Tibial nerve (tissue), 4 donors: ENCODE results near the gene OAS3. TPM values are rescaled to one million over a fixed set of nuclear protein-coding genes. Genes with fewer than 3 reads are reported as not detected.

Source experiments
- DNase-seq, 2 donors: peaks; one replicate each; pipeline ENCODE4 v3.0.0-alpha.2; 2019; ENCODE audit warnings: low spot score in 2 of 2
- H3K27ac ChIP-seq, 4 donors: fragments of 200-600 bp; sonication (generic) in 3 of 4; one replicate each; pipeline ENCODE4 v1.5.1; 2017 to 2019; ENCODE audit warnings: mild to moderate bottlenecking in 1 of 4
- H3K27me3 ChIP-seq, 2 donors: fragments of 200-600 bp; sonication (generic) in 1 of 2; one replicate each; pipeline versions ENCODE4 v1.5.1 to v1.6.0; 2017 to 2019
- H3K36me3 ChIP-seq, 3 donors: fragments of 200-600 bp; sonication (generic); one replicate each; pipeline ENCODE4 v1.5.1; 2018 to 2019
- H3K4me1 ChIP-seq, 4 donors: fragments of 200-600 bp; sonication (generic) in 3 of 4; one replicate each; pipeline ENCODE4 v1.5.1; 2017 to 2019
- H3K4me3 ChIP-seq, 4 donors: fragments of 200-600 bp; sonication (generic) in 3 of 4; one replicate each; pipeline ENCODE4 v1.5.1; 2017 to 2019; ENCODE audit warnings: mild to moderate bottlenecking in 1 of 4, moderate library complexity in 1 of 4
- H3K9me3 ChIP-seq, 4 donors: fragments of 200-600 bp; sonication (generic) in 3 of 4; one replicate each; pipeline ENCODE4 v1.5.1; 2017 to 2019
- EP300 ChIP-seq, 2 donors: sonication (generic); formaldehyde crosslinking; IDR thresholded peaks; one replicate each; pipeline ENCODE4 v1.6.1; 2017; ENCODE audit warnings: antibody characterized with exemption in 2 of 2, mild to moderate bottlenecking in 1 of 2
- POLR2A ChIP-seq, 2 donors: fragments of 450-650 bp; IDR thresholded peaks; one replicate each; pipeline ENCODE4 v1.6.1; 2017; ENCODE audit warnings: antibody characterized with exemption in 2 of 2, mild to moderate bottlenecking in 2 of 2, moderate library complexity in 2 of 2
- WGBS, 2 donors: methylation state at CpG; one replicate each; pipeline ENCODE4 v1.1.5; 2018; 5-methylcytosine and 5-hydroxymethylcytosine counted together
- total RNA-seq, 4 donors: library from RNA; depleted of rRNA; stranded (reverse); fragments of >200 nt; gene quantifications; one replicate each; pipeline ENCODE4 v1.1.0, GENCODE V29; 2016
- TF ChIP-seq, protein P1 (sequence below), 5 experiments: fragments of 200-600 bp in 3 of 5; fragments of 450-650 bp in 2 of 5; sonication (generic) in 3 of 5; IDR thresholded peaks; one replicate each; pipeline ENCODE4 v1.5.1; 2016 to 2019; ENCODE audit warnings: antibody characterized with exemption in 5 of 5, mild to moderate bottlenecking in 3 of 5, moderate library complexity in 2 of 5

OAS3 gene
- total RNA-seq, 4 donors from 2014 or later, result 5.7 to 16.5 (median 11.3) TPM

DNA sequence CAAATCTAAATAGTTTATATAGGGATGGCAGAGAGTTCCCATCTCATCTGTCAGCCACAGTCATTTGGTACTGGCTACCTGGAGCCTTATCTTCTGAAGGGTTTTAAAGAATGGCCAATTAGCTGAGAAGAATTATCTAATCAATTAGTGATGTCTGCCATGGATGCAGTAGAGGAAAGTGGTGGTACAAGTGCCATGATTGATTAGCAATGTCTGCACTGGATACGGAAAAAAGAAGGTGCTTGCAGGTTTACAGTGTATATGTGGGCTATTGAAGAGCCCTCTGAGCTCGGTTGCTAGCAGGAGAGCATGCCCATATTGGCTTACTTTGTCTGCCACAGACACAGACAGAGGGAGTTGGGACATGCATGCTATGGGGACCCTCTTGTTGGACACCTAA is 32.1 kb downstream of the OAS3 start:
- no peak for DNase-seq
- WGBS, 2 donors, result 58 to 80% methylated on average over 2 of the region's 2 CpGs
- no peak for TF ChIP-seq EP300 (IDR thresholded peaks at IDR 0.05)
- TF ChIP-seq, protein P1, sequence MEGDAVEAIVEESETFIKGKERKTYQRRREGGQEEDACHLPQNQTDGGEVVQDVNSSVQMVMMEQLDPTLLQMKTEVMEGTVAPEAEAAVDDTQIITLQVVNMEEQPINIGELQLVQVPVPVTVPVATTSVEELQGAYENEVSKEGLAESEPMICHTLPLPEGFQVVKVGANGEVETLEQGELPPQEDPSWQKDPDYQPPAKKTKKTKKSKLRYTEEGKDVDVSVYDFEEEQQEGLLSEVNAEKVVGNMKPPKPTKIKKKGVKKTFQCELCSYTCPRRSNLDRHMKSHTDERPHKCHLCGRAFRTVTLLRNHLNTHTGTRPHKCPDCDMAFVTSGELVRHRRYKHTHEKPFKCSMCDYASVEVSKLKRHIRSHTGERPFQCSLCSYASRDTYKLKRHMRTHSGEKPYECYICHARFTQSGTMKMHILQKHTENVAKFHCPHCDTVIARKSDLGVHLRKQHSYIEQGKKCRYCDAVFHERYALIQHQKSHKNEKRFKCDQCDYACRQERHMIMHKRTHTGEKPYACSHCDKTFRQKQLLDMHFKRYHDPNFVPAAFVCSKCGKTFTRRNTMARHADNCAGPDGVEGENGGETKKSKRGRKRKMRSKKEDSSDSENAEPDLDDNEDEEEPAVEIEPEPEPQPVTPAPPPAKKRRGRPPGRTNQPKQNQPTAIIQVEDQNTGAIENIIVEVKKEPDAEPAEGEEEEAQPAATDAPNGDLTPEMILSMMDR (IDR thresholded peaks at IDR 0.05), result no peak
- H3K27me3 ChIP-seq, result no peaks in the 10 kb centered on the region
- H3K9me3 ChIP-seq, result no peaks in the 10 kb centered on the region
- peaks cover 0 to 6% (median 0%) of the 10 kb centered on the region in 4 donors for H3K4me1 ChIP-seq
- H3K4me3 ChIP-seq, result no peak overlapping the region
- peaks cover 0 to 66% (median 0%) of the 10 kb centered on the region in 3 donors for H3K36me3 ChIP-seq
- H3K27ac ChIP-seq, result no peak overlapping the region

- Histone ChIP-seq H3K4me1 (peaks cover 0 to 6% (median 0%) of the 10 kb centered on the region in 4 donors), H3K27ac (no peak overlapping the region), H3K27me3 (no peaks in the 10 kb centered on the region), H3K9me3 (no peaks in the 10 kb centered on the region), H3K36me3 (peaks cover 0 to 57% (median 0%) of the 10 kb centered on the region in 3 donors), H3K4me3 (no peak overlapping the region)
- 45 to 52% methylated on average over 5 of the region's 5 CpGs for WGBS, 2 donors
- no peak for DNase-seq
- TF ChIP-seq, protein P1 (IDR thresholded peaks at IDR 0.05), result no peak
- TF ChIP-seq EP300 (IDR thresholded peaks at IDR 0.05) (no peak), POLR2A (IDR thresholded peaks at IDR 0.05) (no peak)
Observed at GRCh38 chr12:112971248-112971647, 33.0 kb downstream of the OAS3 start.

DNA sequence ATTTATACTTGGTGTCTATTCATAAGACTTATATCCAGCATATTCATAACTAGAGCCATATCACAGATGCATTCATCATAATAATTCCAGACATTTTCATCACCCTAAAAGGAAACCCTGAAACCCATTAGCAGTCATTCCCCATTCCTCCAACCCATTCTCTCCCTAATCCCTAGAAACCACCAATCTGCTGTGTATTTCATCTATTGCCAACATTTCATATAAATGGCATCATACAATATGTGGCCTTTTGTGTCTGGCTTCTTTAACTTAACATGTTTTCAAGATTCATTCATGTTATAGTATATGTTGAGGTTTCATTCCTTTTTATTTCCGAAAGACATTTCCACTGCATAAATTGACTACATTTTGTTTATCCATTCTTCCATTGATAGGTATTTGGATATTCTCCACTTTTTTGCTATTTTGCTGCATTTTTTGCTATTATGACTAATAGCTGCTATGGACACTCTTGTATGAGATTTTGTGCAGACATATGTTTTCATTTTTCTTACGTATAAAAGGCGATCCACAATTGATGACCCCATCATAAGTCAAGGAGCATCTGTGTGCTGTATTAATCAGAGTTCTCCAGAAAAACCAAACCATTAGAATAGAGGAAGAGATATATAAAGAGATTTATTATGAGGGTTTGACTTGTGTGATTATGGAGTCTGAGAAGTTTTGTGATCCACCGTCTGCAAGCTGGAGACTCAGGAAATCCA is 34.9 kb downstream of the OAS3 start:
- Histone ChIP-seq H3K36me3 (peaks cover 0 to 38% (median 0%) of the 10 kb centered on the region in 3 donors), H3K4me3 (no peak overlapping the region), H3K27me3 (no peaks in the 10 kb centered on the region), H3K27ac (no peak overlapping the region), H3K9me3 (no peaks in the 10 kb centered on the region), H3K4me1 (peaks cover 0 to 14% (median 0%) of the 10 kb centered on the region in 4 donors)
- no peak for DNase-seq
- TF ChIP-seq, protein P1 (IDR thresholded peaks at IDR 0.05), result no peak
- TF ChIP-seq EP300 (IDR thresholded peaks at IDR 0.05) (no peak), POLR2A (IDR thresholded peaks at IDR 0.05) (no peak)
- 71 to 76% methylated on average over 4 of the region's 4 CpGs for WGBS, 2 donors

DNA sequence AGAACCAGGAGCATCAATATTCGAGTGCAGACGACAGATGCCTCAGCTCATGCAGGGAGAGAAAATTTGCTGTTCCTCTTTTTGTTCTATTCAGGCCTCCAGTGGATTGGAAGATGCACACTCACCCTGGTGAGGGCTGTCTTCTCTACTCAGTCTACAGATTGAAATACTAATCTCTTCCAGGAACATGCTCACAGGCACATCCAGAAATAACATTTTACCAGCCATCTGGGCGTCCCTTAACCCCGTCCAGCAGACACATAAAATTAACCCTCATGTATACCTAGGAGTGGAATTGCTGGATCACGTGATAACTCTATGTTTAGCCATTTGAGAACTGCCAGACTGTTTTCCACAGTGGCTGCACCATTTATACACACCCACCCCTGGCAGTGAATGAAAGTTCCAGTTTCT is 35.6 kb downstream of the OAS3 start:
- Histone ChIP-seq H3K27me3 (no peaks in the 10 kb centered on the region), H3K9me3 (no peaks in the 10 kb centered on the region), H3K36me3 (peaks cover 0 to 31% (median 0%) of the 10 kb centered on the region in 3 donors), H3K4me3 (no peak overlapping the region), H3K27ac (no peak overlapping the region), H3K4me1 (peaks cover 0 to 20% (median 0%) of the 10 kb centered on the region in 4 donors)
- WGBS, 2 donors, result 24 to 33% methylated on average over 5 of the region's 5 CpGs
- no peak for TF ChIP-seq POLR2A (IDR thresholded peaks at IDR 0.05)
- TF ChIP-seq EP300 (IDR thresholded peaks at IDR 0.05), result no peak
- TF ChIP-seq, protein P1 (IDR thresholded peaks at IDR 0.05), result no peak
- no peak for DNase-seq

GRCh38 chr12:112974904-112975303 is 36.6 kb downstream of the OAS3 start:
- TF ChIP-seq POLR2A (IDR thresholded peaks at IDR 0.05) (no peak), EP300 (IDR thresholded peaks at IDR 0.05) (no peak)
- TF ChIP-seq, protein P1 (IDR thresholded peaks at IDR 0.05), result no peak
- WGBS, 2 donors, result 82 to 88% methylated on average over 7 of the region's 7 CpGs
- DNase-seq, result no peak

More at GRCh38 chr12:112974904-112975303, 36.6 kb downstream of the OAS3 start:
- Histone ChIP-seq H3K27me3 (no peaks in the 10 kb centered on the region), H3K27ac (no peak overlapping the region), H3K36me3 (peaks cover 0 to 21% (median 0%) of the 10 kb centered on the region in 3 donors), H3K4me1 (peaks cover 0 to 30% (median 0%) of the 10 kb centered on the region in 4 donors), H3K9me3 (no peaks in the 10 kb centered on the region), H3K4me3 (no peak overlapping the region)
